ENCODE data around the gene TRERF1.

DNA sequence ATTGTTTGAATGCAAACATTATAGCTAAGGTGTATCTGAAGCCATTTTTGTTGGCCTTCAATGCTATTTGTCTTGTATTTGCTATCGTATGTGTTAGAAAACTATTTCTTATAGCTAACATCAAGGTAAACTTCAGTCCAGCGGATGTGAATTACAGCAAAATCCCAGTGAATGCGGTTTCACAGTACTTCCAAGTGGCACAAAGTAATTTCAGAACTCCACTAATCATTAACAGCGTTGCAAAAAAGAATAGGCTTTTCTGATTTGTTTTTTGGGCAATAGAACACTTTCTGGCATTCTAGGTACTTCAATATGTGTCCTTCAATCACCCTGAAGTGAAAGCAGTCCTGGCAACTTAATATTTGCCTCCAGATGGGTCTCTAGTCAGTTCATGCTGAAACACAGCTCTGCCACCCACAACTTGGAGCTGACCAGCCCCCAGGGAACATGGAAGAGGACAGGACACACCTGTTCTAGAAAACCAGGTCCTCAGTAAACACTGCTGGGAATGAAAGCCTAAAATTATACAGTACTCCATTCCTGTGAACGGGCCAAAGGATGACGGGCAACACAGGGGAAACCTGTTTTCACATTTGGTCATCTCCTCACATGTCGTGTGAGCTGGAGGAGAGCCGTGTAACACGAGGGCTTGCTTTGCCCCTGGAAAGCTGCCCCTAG, 224.4 kb downstream of the TRERF1 start:
- TF ChIP-seq, protein P1, sequence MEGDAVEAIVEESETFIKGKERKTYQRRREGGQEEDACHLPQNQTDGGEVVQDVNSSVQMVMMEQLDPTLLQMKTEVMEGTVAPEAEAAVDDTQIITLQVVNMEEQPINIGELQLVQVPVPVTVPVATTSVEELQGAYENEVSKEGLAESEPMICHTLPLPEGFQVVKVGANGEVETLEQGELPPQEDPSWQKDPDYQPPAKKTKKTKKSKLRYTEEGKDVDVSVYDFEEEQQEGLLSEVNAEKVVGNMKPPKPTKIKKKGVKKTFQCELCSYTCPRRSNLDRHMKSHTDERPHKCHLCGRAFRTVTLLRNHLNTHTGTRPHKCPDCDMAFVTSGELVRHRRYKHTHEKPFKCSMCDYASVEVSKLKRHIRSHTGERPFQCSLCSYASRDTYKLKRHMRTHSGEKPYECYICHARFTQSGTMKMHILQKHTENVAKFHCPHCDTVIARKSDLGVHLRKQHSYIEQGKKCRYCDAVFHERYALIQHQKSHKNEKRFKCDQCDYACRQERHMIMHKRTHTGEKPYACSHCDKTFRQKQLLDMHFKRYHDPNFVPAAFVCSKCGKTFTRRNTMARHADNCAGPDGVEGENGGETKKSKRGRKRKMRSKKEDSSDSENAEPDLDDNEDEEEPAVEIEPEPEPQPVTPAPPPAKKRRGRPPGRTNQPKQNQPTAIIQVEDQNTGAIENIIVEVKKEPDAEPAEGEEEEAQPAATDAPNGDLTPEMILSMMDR (conservative IDR thresholded peaks at IDR 0.05; ENCODE audit: low read depth in 2 of 2) = no peak
- no peak for TF ChIP-seq POLR2AphosphoS5 (IDR thresholded peaks at IDR 0.05; ENCODE audit: low read depth)
- TF ChIP-seq EZH2phosphoT487 (IDR thresholded peaks at IDR 0.05; ENCODE audit: unreplicated experiment) = no peak
- no peak for TF ChIP-seq EZH2 (IDR thresholded peaks at IDR 0.05; ENCODE audit: low read depth, unreplicated experiment)
- TF ChIP-seq ZNF114 (CRISPR knock-in tag; IDR thresholded peaks at IDR 0.05) = no peak
- TF ChIP-seq CREB1 (CRISPR knock-in tag; IDR thresholded peaks at IDR 0.05; ENCODE audit: low read depth) = no peak
- no peak for TF ChIP-seq REST (IDR thresholded peaks at IDR 0.05; ENCODE audit: unreplicated experiment)
- no peak for TF ChIP-seq ZNF462 (CRISPR knock-in tag; IDR thresholded peaks at IDR 0.05)
- TF ChIP-seq, protein P2, sequence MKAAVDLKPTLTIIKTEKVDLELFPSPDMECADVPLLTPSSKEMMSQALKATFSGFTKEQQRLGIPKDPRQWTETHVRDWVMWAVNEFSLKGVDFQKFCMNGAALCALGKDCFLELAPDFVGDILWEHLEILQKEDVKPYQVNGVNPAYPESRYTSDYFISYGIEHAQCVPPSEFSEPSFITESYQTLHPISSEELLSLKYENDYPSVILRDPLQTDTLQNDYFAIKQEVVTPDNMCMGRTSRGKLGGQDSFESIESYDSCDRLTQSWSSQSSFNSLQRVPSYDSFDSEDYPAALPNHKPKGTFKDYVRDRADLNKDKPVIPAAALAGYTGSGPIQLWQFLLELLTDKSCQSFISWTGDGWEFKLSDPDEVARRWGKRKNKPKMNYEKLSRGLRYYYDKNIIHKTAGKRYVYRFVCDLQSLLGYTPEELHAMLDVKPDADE (IDR thresholded peaks at IDR 0.05) = no peak

Measured in GM23338 (cell line).